OCI-LY7 (cell line): Measurements from ENCODE around the gene GPR156. TPM values are rescaled to one million over a fixed set of nuclear protein-coding genes. Genes with fewer than 3 reads are reported as not detected.

Experiments
- BruUV-seq: library from RNA; stranded (reverse); fragments of 400-500 nt; replicated peaks from 2 replicates; lab custom pipeline; 2021; lab: Mats Ljungman, UMichigan
- CTCF ChIA-PET: fragments of 300-600 bp; sonication (Branson Sonifier 250); formaldehyde crosslinking; loops from one replicate; lab custom pipeline; 2022; ENCODE audit warnings: antibody characterized with exemption; ENCODE audit not compliant: unreplicated experiment; lab: Charles Lee
- POLR2A ChIA-PET: fragments of 300-600 bp; sonication (Branson Sonifier 250); formaldehyde crosslinking; loops from one replicate; lab custom pipeline; 2022; ENCODE audit warnings: antibody characterized with exemption; lab: Charles Lee
- DNase-seq: peaks from one replicate; pipeline ENCODE4 v3.0.0-alpha.2; 2015; ENCODE audit warnings: low spot score
- H2AFZ ChIP-seq: fragments of 200-600 bp; sonication (generic), shearing (Covaris generic); 2 replicates; pipeline ENCODE4 v1.6.1; 2014; ENCODE audit warnings: mild to moderate bottlenecking, antibody characterized with exemption, low read length, moderate library complexity
- H3K27ac ChIP-seq: fragments of 200-600 bp; sonication (generic); 2 replicates; pipeline ENCODE4 v1.5.1; 2014; ENCODE audit warnings: mixed run types, low read depth, mild to moderate bottlenecking, moderate library complexity, low read length, inconsistent platforms; ENCODE audit not compliant: poor library complexity, severe bottlenecking
- H3K36me3 ChIP-seq: fragments of 200-600 bp; sonication (generic); 2 replicates; pipeline ENCODE4 v1.6.1; 2014; ENCODE audit warnings: mild to moderate bottlenecking, antibody characterized with exemption, low read length, moderate library complexity, mixed read lengths; ENCODE audit not compliant: insufficient read depth
- H3K4me1 ChIP-seq: fragments of 200-600 bp; sonication (generic); 2 replicates; pipeline ENCODE4 v1.5.1; 2014; ENCODE audit warnings: mild to moderate bottlenecking, low read length; ENCODE audit not compliant: insufficient read depth, poor library complexity, severe bottlenecking
- H3K4me2 ChIP-seq: fragments of 200-600 bp; sonication (generic); 2 replicates; pipeline ENCODE4 v1.6.1; 2014; ENCODE audit warnings: mild to moderate bottlenecking, low read length
- H3K4me3 ChIP-seq: fragments of 200-600 bp; sonication (generic); 2 replicates; pipeline ENCODE4 v1.5.1; 2014; ENCODE audit warnings: mild to moderate bottlenecking, low read depth, low read length; ENCODE audit not compliant: poor library complexity, severe bottlenecking
- H3K79me2 ChIP-seq: fragments of 200-600 bp; sonication (generic); 2 replicates; pipeline ENCODE4 v1.6.1; 2016; ENCODE audit warnings: low read depth, mild to moderate bottlenecking, low read length, moderate library complexity, mixed read lengths; ENCODE audit not compliant: insufficient read depth
- H3K9me2 ChIP-seq: fragments of 200-600 bp; sonication (generic); 2 replicates; pipeline ENCODE4 v1.6.1; 2016; ENCODE audit warnings: mild to moderate bottlenecking, low read length, mixed read lengths; ENCODE audit not compliant: insufficient read depth
- H3K9me3 ChIP-seq: fragments of 200-600 bp; sonication (generic); 2 replicates; pipeline ENCODE4 v1.6.1; 2014; ENCODE audit warnings: mild to moderate bottlenecking, mixed run types, low read length, mixed read lengths
- H4K20me1 ChIP-seq: fragments of 200-600 bp; sonication (generic); 2 replicates; pipeline ENCODE4 v1.6.1; 2014; ENCODE audit warnings: mild to moderate bottlenecking, antibody characterized with exemption, low read length, moderate library complexity, mixed read lengths; ENCODE audit not compliant: insufficient read depth
- EZH2phosphoT487 ChIP-seq: fragments of 200-600 bp; sonication (generic); IDR thresholded peaks from 2 replicates; pipeline ENCODE4 v1.6.1; 2018; ENCODE audit warnings: low read depth, borderline replicate concordance, mild to moderate bottlenecking, mixed run types, antibody characterized with exemption, low read length, moderate library complexity, mixed read lengths
- intact Hi-C: fragments of 100-400 bp; cut with micrococcal nuclease; formaldehyde crosslinking; loops from one replicate; pipeline ENCODE4 v1.10.0; 2022; ENCODE audit not compliant: unreplicated experiment
- total RNA-seq, 2 experiments: library from RNA; depleted of rRNA in 1 of 2; stranded (reverse); fragments of >200 nt in 1 of 2; shearing (Covaris generic) in 1 of 2; gene quantifications; 2 replicates each; pipeline ENCODE4 v1.2.3, GENCODE V29; 2014 to 2022
- TF ChIP-seq, protein P1 (sequence below): fragments of 200-600 bp; sonication (generic); conservative IDR thresholded peaks from 2 replicates; pipeline ENCODE4 v1.5.1; 2014; ENCODE audit warnings: mild to moderate bottlenecking, antibody characterized with exemption, low read length, moderate library complexity, mixed read lengths

Gene GPR156
- total RNA-seq, 2 experiments from 2014 or later, result 0.03 to 0.13 TPM

DNA sequence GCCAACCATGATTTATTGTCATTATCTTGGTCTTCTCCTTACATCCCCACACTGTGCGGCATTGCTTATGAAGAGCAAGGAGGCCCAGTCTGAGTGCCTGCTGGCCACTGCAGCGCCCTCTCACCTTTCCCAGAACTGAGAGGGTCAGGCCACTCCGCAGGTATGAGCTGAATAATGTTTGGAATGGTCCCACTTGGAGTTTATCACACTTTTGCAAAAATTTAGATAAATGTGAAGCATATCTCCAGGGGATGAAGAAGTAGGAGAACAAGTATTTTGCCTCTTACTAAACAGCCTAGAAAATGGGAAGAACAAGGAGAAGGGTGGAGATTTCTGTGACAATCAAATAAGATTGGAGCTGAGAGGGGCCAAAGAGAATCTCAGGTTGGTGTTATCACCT is 116.4 kb downstream of the GPR156 start:
- H2AFZ ChIP-seq, result no peak overlapping the region
- DNase-seq, result no peak
- H3K79me2 ChIP-seq, result no peaks in the 10 kb centered on the region
- H3K9me2 ChIP-seq, result no peaks in the 10 kb centered on the region
- no peaks in the 10 kb centered on the region for H4K20me1 ChIP-seq
- CTCF ChIA-PET, result no interaction called here
- H3K4me3 ChIP-seq, result no peak overlapping the region
- intact Hi-C loops, result no loop called here
- POLR2A ChIA-PET, result interaction anchor here (0.7 kb wide), 1 partner anchor 58 kb away, joined by 4 read pairs; no protein-coding TSS in a partner anchor
- no peaks in the 10 kb centered on the region for H3K4me1 ChIP-seq
- no peak overlapping the region for H3K27ac ChIP-seq
- H3K9me3 ChIP-seq, result no peaks in the 10 kb centered on the region
- no peak for TF ChIP-seq EZH2phosphoT487
- TF ChIP-seq, protein P1, sequence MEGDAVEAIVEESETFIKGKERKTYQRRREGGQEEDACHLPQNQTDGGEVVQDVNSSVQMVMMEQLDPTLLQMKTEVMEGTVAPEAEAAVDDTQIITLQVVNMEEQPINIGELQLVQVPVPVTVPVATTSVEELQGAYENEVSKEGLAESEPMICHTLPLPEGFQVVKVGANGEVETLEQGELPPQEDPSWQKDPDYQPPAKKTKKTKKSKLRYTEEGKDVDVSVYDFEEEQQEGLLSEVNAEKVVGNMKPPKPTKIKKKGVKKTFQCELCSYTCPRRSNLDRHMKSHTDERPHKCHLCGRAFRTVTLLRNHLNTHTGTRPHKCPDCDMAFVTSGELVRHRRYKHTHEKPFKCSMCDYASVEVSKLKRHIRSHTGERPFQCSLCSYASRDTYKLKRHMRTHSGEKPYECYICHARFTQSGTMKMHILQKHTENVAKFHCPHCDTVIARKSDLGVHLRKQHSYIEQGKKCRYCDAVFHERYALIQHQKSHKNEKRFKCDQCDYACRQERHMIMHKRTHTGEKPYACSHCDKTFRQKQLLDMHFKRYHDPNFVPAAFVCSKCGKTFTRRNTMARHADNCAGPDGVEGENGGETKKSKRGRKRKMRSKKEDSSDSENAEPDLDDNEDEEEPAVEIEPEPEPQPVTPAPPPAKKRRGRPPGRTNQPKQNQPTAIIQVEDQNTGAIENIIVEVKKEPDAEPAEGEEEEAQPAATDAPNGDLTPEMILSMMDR, result no peak
- H3K4me2 ChIP-seq, result no peak overlapping the region
- H3K36me3 ChIP-seq, result no peaks in the 10 kb centered on the region
- BruUV-seq, result no TSS peak

DNA sequence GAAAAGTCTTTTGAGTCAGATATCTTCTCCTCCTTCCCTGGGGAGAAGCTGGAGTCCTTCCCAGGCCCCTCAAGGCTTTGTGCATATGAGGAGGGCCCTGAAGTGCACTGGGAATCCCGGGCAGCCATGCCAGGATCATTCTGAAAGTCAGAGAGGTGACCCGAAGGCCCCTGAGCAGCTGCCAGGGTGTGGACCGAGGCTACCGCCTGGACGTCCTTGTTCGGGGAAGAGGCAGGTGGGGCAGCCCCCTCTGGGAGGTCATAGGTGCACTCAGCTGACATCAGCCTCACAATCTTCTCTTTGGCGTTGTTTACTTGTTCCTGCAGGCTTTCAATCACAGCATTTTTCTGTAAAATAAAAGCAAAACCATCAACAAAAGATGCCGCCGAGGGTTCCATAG is 117.0 kb downstream of the GPR156 start:
- CTCF ChIA-PET, result no interaction called here
- Histone ChIP-seq H3K79me2 (no peaks in the 10 kb centered on the region), H3K36me3 (no peaks in the 10 kb centered on the region), H4K20me1 (no peaks in the 10 kb centered on the region), H3K9me2 (no peaks in the 10 kb centered on the region), H3K4me3 (no peak overlapping the region), H3K9me3 (no peaks in the 10 kb centered on the region), H3K4me2 (no peak overlapping the region), H3K4me1 (no peaks in the 10 kb centered on the region), H3K27ac (no peak overlapping the region), H2AFZ (no peak overlapping the region)
- no TSS peak for BruUV-seq
- intact Hi-C loops, result no loop called here
- TF ChIP-seq, protein P1, result no peak
- TF ChIP-seq EZH2phosphoT487, result no peak
- no peak for DNase-seq
- POLR2A ChIA-PET, result interaction anchor here (0.7 kb wide), 1 partner anchor 59 kb away, joined by 4 read pairs; no protein-coding TSS in a partner anchor

DNA sequence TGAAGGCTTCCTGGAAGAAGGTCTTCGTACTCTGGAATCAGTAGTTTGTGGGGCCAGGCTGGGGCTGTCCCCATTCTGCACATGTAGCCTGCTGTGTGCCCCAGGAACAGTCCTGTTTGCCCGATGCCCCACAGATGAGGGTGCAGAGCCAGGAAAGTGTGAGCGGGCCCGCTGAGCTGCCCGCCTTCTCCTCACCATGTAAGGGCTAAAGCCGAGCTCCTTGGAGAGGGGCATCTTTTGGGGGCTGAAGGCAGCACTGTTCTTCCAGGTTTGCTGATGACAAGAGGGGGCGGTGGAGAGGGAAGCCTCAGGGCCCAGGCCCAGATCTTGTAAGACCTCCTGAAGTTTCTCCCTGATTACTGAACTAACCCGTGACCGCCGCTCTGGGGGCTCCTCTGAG is 117.5 kb downstream of the GPR156 start:
- no TSS peak for BruUV-seq
- no peak for DNase-seq
- Histone ChIP-seq H3K36me3 (no peaks in the 10 kb centered on the region), H3K27ac (no peak overlapping the region), H3K9me3 (no peaks in the 10 kb centered on the region), H3K4me2 (no peak overlapping the region), H3K9me2 (no peaks in the 10 kb centered on the region), H4K20me1 (no peaks in the 10 kb centered on the region), H3K4me1 (no peaks in the 10 kb centered on the region), H3K79me2 (no peaks in the 10 kb centered on the region), H3K4me3 (no peak overlapping the region), H2AFZ (no peak overlapping the region)
- TF ChIP-seq EZH2phosphoT487, result no peak
- TF ChIP-seq, protein P1, result no peak
- intact Hi-C loops, result no loop called here
- POLR2A ChIA-PET, result no interaction called here
- CTCF ChIA-PET, result no interaction called here
